Stimulated activated CD8-positive, alpha-beta memory T cell treated with anti-CD3 and anti-CD28 coated beads, Interleukin-7, amount 100 ng/mL, for 4 hours (primary cell): ENCODE measurements around the gene HGS.

Source experiments
- DNase-seq, 2 donors: peaks; one replicate each; pipeline ENCODE4 v3.0.0-alpha.2; 2020; ENCODE audit warnings: low read depth in 2 of 2

Gene HGS

GRCh38 chr17:81684442-81684911 lies 666 bp downstream of the HGS start:
- DNase-seq, result no peak

- DNase-seq, result peak; percentile 40 to 45
Measured at GRCh38 chr17:81685108-81685507, 1.3 kb downstream of the HGS start.

GRCh38 chr17:81686614-81687013 lies 2.8 kb downstream of the HGS start:
- DNase-seq, result no peak

- no peak for DNase-seq
Measured at GRCh38 chr17:81687770-81688541, 4.1 kb downstream of the HGS start.

GRCh38 chr17:81688616-81689015 lies 4.8 kb downstream of the HGS start:
- DNase-seq, result no peak

GRCh38 chr17:81690066-81690465 lies 6.3 kb downstream of the HGS start:
- DNase-seq, result no peak

- no peak for DNase-seq
Measured at GRCh38 chr17:81690549-81690948, 6.7 kb downstream of the HGS start.

- DNase-seq, result no peak
Measured at GRCh38 chr17:81691196-81691595, 7.4 kb downstream of the HGS start.

- no peak for DNase-seq
Measured at GRCh38 chr17:81691608-81692007, 7.8 kb downstream of the HGS start.

- no peak for DNase-seq
Measured at GRCh38 chr17:81693509-81694210, 9.8 kb downstream of the HGS start.

GRCh38 chr17:81694810-81695209 lies 11.0 kb downstream of the HGS start:
- DNase-seq, result no peak

- DNase-seq, result no peak
Measured at GRCh38 chr17:81695211-81695610, 11.4 kb downstream of the HGS start.

GRCh38 chr17:81695801-81696200 lies 12.0 kb downstream of the HGS start:
- DNase-seq, result no peak

GRCh38 chr17:81696218-81696941 lies 12.6 kb downstream of the HGS start:
- no peak for DNase-seq

- no peak for DNase-seq
Measured at GRCh38 chr17:81697261-81698044, 13.6 kb downstream of the HGS start.

- no peak for DNase-seq
Measured at GRCh38 chr17:81700353-81701287, 16.8 kb downstream of the HGS start.

- no peak for DNase-seq
Measured at GRCh38 chr17:81701288-81702071, 17.7 kb downstream of the HGS start.

GRCh38 chr17:81702934-81703746 lies 19.3 kb downstream of the HGS start, which contains the start of gene MRPL12:
Gene MRPL12 (plus strand): TSS chr17:81703367. CDS start chr17:81703502, 135 bp downstream.
- peak; percentile 78 to 88 for DNase-seq
